ENCODE measurements around the gene YY1. TPM values are rescaled to one million over a fixed set of nuclear protein-coding genes. Genes with fewer than 3 reads are reported as not detected.

The YY1 gene
- total RNA-seq, 4 donors from 2014 or later: 40.2 to 61.7 (median 53.2) TPM

DNA sequence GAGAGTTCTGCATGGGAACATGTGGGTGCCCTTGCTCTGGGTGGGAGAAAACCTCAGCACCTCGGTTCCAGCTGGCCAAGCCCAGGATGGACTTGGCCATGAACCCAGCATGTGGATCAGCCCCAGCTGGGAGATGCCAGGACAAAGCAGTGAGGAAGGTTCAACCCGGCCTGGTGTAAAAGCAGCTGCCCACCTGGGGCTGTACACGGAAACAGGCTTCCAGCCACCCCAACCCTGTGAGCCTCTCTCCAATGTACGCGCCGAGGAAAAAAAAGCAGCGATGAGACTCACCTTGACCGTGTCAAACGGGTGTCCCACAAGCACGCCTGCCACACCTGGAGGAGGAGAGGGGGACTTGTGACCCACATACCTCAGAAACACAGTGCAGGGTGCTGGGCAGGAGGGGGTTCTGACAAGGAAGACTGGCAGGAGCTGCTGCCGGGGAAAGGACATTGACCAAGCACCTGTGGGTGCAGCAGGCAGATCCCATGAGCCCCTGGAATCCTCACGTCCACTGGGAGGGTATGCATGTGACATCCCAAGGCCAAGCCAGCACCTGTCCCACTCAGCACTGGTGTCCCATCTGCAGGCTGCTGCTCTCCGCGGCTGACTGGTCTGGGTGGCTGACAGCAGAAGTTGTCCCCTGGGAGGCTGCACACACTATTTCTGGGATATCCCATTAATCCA is 59.8 kb downstream of the YY1 start:
- Histone ChIP-seq H3K27me3 (no peaks in the 10 kb centered on the region), H3K9me3 (no peaks in the 10 kb centered on the region), H3K4me3 (no peak overlapping the region), H3K4me1 (peaks cover 0 to 23% of the 10 kb centered on the region in 2 donors), H3K27ac (peak overlapping the region in 1 of 2 donors; percentile 69), H3K36me3 (no peaks in the 10 kb centered on the region)
- DNase-seq: no peak
- TF ChIP-seq, protein P1, sequence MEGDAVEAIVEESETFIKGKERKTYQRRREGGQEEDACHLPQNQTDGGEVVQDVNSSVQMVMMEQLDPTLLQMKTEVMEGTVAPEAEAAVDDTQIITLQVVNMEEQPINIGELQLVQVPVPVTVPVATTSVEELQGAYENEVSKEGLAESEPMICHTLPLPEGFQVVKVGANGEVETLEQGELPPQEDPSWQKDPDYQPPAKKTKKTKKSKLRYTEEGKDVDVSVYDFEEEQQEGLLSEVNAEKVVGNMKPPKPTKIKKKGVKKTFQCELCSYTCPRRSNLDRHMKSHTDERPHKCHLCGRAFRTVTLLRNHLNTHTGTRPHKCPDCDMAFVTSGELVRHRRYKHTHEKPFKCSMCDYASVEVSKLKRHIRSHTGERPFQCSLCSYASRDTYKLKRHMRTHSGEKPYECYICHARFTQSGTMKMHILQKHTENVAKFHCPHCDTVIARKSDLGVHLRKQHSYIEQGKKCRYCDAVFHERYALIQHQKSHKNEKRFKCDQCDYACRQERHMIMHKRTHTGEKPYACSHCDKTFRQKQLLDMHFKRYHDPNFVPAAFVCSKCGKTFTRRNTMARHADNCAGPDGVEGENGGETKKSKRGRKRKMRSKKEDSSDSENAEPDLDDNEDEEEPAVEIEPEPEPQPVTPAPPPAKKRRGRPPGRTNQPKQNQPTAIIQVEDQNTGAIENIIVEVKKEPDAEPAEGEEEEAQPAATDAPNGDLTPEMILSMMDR (IDR thresholded peaks at IDR 0.05): no peak
- no peak for TF ChIP-seq POLR2A (IDR thresholded peaks at IDR 0.05)
- intact Hi-C loops (cut with DNase I; ENCODE audit: low total_unique reads): no loop called here

DNA sequence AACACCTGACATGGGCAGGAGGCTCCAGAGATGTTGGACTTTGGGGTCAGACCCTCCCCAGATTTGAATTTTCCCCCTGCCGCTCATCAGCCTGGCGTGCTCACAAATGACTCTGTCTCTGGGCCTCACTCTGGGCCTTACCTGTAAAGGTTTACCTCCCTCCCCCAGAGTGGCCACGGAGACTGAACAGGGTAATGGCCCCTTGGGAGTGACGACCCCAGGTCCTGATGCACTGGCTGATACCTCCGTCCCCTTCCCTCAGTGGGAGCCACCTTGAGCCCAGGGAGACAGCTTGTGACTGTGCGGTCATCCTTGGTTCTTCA is 60.3 kb downstream of the YY1 start:
- intact Hi-C loops (cut with DNase I; ENCODE audit: low total_unique reads): no loop called here
- no peak for TF ChIP-seq POLR2A (IDR thresholded peaks at IDR 0.05)
- TF ChIP-seq, protein P1 (IDR thresholded peaks at IDR 0.05): no peak
- no peaks in the 10 kb centered on the region for H3K36me3 ChIP-seq
- peaks cover 0 to 23% of the 10 kb centered on the region in 2 donors for H3K4me1 ChIP-seq
- DNase-seq: no peak
- no peaks in the 10 kb centered on the region for H3K27me3 ChIP-seq
- no peak overlapping the region for H3K27ac ChIP-seq
- H3K4me3 ChIP-seq: no peak overlapping the region
- no peaks in the 10 kb centered on the region for H3K9me3 ChIP-seq

GRCh38 chr14:100302616-100303015 is 63.7 kb downstream of the YY1 start:
- Histone ChIP-seq H3K4me3 (no peak overlapping the region), H3K27me3 (no peaks in the 10 kb centered on the region), H3K4me1 (peaks cover 0 to 25% of the 10 kb centered on the region in 2 donors), H3K27ac (no peak overlapping the region), H3K36me3 (no peaks in the 10 kb centered on the region), H3K9me3 (no peaks in the 10 kb centered on the region)
- no peak for TF ChIP-seq POLR2A (IDR thresholded peaks at IDR 0.05)
- TF ChIP-seq, protein P1 (IDR thresholded peaks at IDR 0.05): no peak
- intact Hi-C loops (cut with DNase I; ENCODE audit: low total_unique reads): no loop called here
- DNase-seq: no peak

- Histone ChIP-seq H3K4me1 (peaks cover 0 to 24% of the 10 kb centered on the region in 2 donors), H3K4me3 (no peak overlapping the region), H3K36me3 (no peaks in the 10 kb centered on the region), H3K27ac (no peak overlapping the region), H3K9me3 (no peaks in the 10 kb centered on the region), H3K27me3 (no peaks in the 10 kb centered on the region)
- no peak for DNase-seq
- intact Hi-C loops (cut with DNase I; ENCODE audit: low total_unique reads): no loop called here
- TF ChIP-seq, protein P1 (IDR thresholded peaks at IDR 0.05): peak in 2 of 4 experiments; percentile 17 to 48
- TF ChIP-seq POLR2A (IDR thresholded peaks at IDR 0.05): no peak
Observed at GRCh38 chr14:100303179-100303578, 64.2 kb downstream of the YY1 start.

- H3K36me3 ChIP-seq: no peaks in the 10 kb centered on the region
- H3K27me3 ChIP-seq: no peaks in the 10 kb centered on the region
- TF ChIP-seq, protein P1 (IDR thresholded peaks at IDR 0.05): no peak
- TF ChIP-seq POLR2A (IDR thresholded peaks at IDR 0.05): no peak
- H3K27ac ChIP-seq: no peak overlapping the region
- H3K9me3 ChIP-seq: no peaks in the 10 kb centered on the region
- intact Hi-C loops (cut with DNase I; ENCODE audit: low total_unique reads): no loop called here
- H3K4me1 ChIP-seq: peaks cover 0 to 24% of the 10 kb centered on the region in 2 donors
- no peak for DNase-seq
- H3K4me3 ChIP-seq: no peak overlapping the region
Observed at GRCh38 chr14:100303925-100304324, 65.0 kb downstream of the YY1 start.

All from uterus (tissue), 4 donors.